Progenitor cell of endocrine pancreas (in vitro differentiated cells): Measurements from ENCODE around the gene NDST4. TPM values are rescaled to one million over a fixed set of nuclear protein-coding genes. Genes with fewer than 3 reads are reported as not detected.

Source experiments
- DNase-seq: peaks from one replicate; pipeline ENCODE4 v3.0.0; 2021; ENCODE audit warnings: low spot score; ENCODE audit not compliant: unreplicated experiment
- H3K27ac Mint-ChIP-seq: 2 replicates; pipeline ENCODE4 v1.8.0; 2021; ENCODE audit warnings: mild to moderate bottlenecking, moderate library complexity, mixed read lengths
- H3K27me3 Mint-ChIP-seq: 2 replicates; pipeline ENCODE4 v1.8.0; 2021; ENCODE audit warnings: mixed read lengths
- H3K36me3 Mint-ChIP-seq: 2 replicates; pipeline ENCODE4 v1.8.0; 2022; ENCODE audit warnings: mixed read lengths; ENCODE audit not compliant: insufficient read depth
- H3K4me1 Mint-ChIP-seq: 2 replicates; pipeline ENCODE4 v1.8.0; 2021; ENCODE audit warnings: low read depth, mixed read lengths
- H3K4me3 Mint-ChIP-seq: 2 replicates; pipeline ENCODE4 v1.8.0; 2021; ENCODE audit warnings: low read depth, mild to moderate bottlenecking, moderate library complexity, mixed read lengths
- H3K9me3 Mint-ChIP-seq: 2 replicates; pipeline ENCODE4 v1.8.0; 2021; ENCODE audit warnings: low read depth, mixed read lengths
- total RNA-seq: library from RNA; stranded (reverse); gene quantifications from 2 replicates; pipeline ENCODE4 v1.2.1, GENCODE V29; 2021
- TF ChIP-seq, protein P1 (sequence below): fragments of 200-600 bp; sonication (generic); IDR thresholded peaks from one replicate; pipeline ENCODE4 v1.5.0; 2021; ENCODE audit warnings: antibody characterized with exemption, mild to moderate bottlenecking; ENCODE audit not compliant: unreplicated experiment

Gene NDST4
- total RNA-seq, 1 donor from 2014 or later = 0.14 TPM

DNA sequence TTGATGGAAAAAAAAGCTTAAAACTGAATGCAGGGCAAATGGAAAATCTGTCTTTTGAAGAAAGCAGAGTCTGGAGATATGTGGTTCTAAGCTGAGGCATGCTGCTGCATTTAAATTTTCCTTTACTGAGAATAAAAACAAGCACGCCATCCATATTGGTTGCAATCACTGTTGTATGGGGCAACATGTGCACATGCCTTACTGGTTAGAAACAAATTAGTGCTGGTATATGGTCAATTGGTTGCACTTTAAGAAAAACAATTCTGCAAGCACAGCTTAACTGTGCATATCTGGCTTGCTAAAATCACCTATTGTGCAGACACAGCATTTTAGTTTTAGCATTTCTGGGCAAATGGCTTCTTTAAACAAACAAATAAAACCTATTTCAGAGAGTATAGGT is 239.1 kb downstream of the NDST4 start:
- DNase-seq = no peak
- no peaks in the 10 kb centered on the region for H3K36me3 Mint-ChIP-seq
- H3K27ac Mint-ChIP-seq = no peak overlapping the region
- no peaks in the 10 kb centered on the region for H3K27me3 Mint-ChIP-seq
- H3K4me1 Mint-ChIP-seq = peaks cover 5% of the 10 kb centered on the region
- no peak overlapping the region for H3K4me3 Mint-ChIP-seq
- TF ChIP-seq, protein P1, sequence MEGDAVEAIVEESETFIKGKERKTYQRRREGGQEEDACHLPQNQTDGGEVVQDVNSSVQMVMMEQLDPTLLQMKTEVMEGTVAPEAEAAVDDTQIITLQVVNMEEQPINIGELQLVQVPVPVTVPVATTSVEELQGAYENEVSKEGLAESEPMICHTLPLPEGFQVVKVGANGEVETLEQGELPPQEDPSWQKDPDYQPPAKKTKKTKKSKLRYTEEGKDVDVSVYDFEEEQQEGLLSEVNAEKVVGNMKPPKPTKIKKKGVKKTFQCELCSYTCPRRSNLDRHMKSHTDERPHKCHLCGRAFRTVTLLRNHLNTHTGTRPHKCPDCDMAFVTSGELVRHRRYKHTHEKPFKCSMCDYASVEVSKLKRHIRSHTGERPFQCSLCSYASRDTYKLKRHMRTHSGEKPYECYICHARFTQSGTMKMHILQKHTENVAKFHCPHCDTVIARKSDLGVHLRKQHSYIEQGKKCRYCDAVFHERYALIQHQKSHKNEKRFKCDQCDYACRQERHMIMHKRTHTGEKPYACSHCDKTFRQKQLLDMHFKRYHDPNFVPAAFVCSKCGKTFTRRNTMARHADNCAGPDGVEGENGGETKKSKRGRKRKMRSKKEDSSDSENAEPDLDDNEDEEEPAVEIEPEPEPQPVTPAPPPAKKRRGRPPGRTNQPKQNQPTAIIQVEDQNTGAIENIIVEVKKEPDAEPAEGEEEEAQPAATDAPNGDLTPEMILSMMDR = no peak
- no peaks in the 10 kb centered on the region for H3K9me3 Mint-ChIP-seq

DNA sequence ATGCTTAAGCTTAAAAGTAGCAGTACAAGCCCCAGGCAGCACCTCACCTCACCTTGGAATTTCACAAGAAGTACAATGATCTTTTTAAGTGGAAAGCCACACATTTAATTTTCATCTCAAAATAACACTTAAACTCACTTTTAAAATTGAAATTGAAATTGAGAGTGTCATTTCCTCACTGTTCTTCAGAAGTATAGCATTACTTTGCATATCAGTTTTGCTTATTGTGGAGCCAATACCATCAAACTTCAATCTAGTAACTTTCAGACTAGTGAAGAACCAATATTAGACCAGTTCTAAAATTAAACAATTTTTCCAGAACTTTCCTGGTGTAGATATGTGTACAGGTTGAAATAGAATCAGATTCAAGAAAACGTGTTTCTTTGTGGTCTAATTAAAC is 242.4 kb downstream of the NDST4 start:
- Mint-ChIP-seq H3K4me3 (no peak overlapping the region), H3K9me3 (no peaks in the 10 kb centered on the region), H3K4me1 (peaks cover 4% of the 10 kb centered on the region), H3K36me3 (no peaks in the 10 kb centered on the region), H3K27ac (no peak overlapping the region), H3K27me3 (no peaks in the 10 kb centered on the region)
- TF ChIP-seq, protein P1 = no peak
- DNase-seq = no peak

DNA sequence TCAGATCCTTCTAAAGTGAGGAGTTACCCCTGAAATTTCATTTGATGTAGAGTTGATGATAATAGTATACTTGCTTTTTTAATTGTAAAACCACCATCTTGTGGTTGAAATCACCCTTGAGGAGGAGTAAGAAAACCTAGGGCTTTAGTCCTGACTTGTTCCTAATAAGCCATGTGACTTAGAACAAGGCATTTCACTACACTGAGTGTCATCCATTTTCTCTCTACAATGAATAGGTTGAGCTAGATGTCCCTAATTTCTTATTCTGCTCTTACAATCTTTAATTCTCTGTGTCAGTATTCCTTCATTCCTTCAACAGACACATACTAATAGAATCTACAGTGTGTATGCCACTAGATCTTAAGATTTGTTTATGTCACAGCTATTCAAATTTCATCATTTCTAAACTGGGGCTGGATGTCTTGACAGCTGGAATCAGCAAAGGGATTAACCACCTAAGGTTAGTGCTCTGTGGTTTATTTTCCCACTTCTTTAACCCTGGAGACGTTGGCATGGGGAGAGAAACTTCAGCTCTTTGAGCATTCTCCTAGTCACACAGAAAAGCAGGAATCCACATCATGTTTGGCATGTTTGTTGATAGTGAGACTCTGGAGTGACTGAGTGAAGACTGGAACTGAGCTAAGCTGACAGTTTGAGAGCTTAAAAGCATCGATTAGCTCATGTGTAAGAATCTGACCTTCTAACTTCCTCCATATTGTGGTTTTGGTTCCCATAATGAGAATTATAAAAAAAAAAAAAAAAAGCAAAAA is 246.3 kb downstream of the NDST4 start:
- DNase-seq = no peak
- Mint-ChIP-seq H3K9me3 (no peaks in the 10 kb centered on the region), H3K27me3 (no peaks in the 10 kb centered on the region), H3K36me3 (no peaks in the 10 kb centered on the region), H3K4me1 (peaks cover 1% of the 10 kb centered on the region), H3K4me3 (no peak overlapping the region), H3K27ac (no peak overlapping the region)
- TF ChIP-seq, protein P1 = no peak

DNA sequence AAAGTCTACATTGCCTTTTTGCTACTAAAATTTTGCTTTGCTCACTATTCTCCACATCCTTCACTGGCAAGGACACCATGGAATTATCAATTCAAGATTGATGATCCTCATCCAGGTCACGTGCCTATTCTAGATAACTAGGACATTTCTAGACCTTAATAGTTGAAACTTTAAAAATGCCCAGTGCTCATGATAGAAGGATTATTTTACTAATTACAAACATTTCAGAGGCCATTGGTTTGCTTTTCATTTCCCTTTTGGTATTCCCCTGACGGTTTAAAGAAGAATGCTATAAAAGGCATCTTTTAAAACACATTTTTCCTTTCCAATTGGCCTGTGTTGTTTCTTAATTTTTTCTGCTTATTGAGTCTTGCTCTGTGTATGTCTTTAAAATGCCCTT is 249.4 kb downstream of the NDST4 start:
- Mint-ChIP-seq H3K9me3 (no peaks in the 10 kb centered on the region), H3K27me3 (no peaks in the 10 kb centered on the region), H3K4me1 (peaks cover 1% of the 10 kb centered on the region)

DNA sequence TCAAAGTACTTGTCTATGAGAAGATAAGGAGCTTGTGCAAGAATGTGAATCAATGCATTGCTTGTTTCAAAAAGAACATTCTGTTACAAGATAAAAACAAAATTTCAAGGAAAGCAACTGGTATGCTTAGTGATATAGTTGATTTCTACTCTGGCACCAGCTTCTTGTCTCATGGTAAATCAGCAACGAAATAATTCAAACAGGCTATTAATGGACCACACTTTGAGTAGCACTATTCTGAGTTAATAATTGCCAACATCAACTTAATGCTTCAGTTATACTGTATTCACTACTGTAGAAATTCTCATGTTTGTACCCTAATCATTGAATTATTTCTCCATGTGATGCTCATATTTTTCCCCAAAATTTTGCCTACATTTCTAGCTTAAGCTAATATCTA is 252.6 kb downstream of the NDST4 start:
- Mint-ChIP-seq H3K4me3 (no peak overlapping the region), H3K27ac (no peak overlapping the region), H3K9me3 (no peaks in the 10 kb centered on the region), H3K36me3 (no peaks in the 10 kb centered on the region), H3K4me1 (no peaks in the 10 kb centered on the region), H3K27me3 (no peaks in the 10 kb centered on the region)
- no peak for DNase-seq
- TF ChIP-seq, protein P1 = no peak

More for the DNA sequence above, 249.4 kb downstream of the NDST4 start:
- H3K4me3 Mint-ChIP-seq = no peak overlapping the region
- no peak for DNase-seq
- TF ChIP-seq, protein P1 = no peak
- no peaks in the 10 kb centered on the region for H3K36me3 Mint-ChIP-seq
- no peak overlapping the region for H3K27ac Mint-ChIP-seq
